GM19035 (cell line): ENCODE results near the gene SHISA8.

ENCODE experiments used
- ATAC-seq: cut with Tn5 transposase; IDR thresholded peaks from one replicate; pipeline ENCODE4 v1.9.1; 2021; ENCODE audit not compliant: unreplicated experiment

The SHISA8 gene

GRCh38 chr22:41915786-41916493 is 1.1 kb upstream of the SHISA8 start:
- no peak for ATAC-seq

DNA sequence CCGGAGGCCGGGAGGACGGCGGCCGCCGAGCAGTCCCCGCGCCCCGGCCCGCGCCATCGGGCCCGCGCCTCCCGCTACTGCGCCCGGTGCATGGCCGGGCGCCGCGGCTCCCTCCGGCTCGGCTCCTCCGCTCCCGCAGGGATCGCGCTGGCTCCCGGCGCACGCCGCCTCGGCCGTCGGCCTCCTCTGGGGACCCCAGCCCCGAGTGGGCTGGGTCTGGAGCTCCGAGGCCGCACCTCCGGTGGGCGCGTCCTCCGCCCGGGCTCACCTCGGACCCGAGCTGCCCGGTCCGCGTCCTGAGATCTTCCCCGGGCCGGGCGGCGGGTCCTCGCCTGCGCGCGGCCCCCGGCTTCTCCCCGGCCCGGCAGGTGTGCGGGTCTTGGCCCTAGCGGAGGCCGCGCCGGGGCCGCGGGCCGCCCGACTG is 251 bp downstream of the SHISA8 start:
- no peak for ATAC-seq

DNA sequence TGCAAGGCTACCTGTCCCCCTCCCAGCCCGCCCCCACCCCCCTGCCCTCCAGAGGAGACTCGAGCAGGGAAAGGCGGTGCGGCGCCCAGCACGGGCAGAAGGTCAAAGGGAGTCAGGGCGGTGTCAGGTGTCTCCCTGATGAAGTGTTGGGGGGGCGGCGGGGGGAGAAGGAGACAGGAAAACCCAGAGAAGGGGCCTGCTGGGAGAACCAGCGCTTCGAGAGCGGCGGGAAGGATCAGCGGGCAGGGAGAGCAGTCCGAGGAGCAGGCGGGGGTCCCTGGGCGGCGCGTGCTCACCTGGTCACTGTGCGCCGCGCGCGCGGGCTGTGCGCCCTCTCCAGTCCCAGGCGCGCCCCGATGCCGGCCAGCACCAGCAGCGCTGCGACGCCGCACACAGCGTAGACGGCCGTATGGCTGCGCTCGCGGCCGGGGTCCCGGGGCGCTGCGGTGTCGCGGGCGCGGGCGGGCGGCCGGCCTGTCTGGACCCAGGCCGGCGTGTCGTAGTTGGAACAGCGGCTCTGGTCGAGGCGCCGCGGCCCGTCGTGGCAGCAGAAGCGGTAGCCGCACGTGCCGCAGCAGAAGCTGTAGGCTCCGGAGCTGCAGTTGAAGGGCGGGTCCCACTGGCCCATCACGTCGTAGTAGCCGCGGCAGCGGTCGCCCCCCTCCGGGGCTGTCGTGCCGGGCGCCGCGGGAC is 886 bp downstream of the SHISA8 start:
- ATAC-seq: no peak

DNA sequence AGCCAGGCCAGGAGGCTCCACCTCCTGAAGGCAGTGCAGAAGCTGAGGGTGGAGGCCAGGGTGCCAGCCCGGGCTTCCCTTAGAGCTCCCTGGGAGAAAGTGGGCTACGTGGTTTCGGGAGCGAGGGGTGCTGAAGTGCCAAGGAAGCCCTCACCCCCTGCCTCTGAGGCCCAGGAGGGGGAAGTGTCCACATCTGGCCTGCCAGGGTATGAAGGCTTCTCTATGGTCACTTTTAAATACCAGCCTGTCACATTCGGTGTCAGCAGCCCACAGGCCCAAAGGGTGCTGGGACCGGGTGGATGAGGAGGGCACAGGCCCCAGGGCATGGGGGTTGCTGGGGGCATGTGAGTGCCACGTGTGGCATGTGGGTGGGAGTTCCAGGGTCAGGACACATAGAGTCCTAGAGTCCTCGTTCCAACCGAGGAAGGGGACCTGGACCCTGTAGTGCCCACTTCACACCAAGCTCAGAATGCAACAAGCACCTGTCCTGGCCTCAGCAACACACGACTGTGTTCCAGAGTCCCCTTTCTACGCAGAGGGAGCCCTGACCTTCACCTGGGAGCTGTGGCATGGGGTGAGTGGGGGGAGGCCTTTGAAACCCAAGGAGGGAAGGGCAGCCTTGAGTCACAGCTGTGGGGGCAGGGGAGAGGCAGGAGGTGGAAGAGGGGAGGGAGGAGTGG is 1.7 kb downstream of the SHISA8 start:
- ATAC-seq: no peak

DNA sequence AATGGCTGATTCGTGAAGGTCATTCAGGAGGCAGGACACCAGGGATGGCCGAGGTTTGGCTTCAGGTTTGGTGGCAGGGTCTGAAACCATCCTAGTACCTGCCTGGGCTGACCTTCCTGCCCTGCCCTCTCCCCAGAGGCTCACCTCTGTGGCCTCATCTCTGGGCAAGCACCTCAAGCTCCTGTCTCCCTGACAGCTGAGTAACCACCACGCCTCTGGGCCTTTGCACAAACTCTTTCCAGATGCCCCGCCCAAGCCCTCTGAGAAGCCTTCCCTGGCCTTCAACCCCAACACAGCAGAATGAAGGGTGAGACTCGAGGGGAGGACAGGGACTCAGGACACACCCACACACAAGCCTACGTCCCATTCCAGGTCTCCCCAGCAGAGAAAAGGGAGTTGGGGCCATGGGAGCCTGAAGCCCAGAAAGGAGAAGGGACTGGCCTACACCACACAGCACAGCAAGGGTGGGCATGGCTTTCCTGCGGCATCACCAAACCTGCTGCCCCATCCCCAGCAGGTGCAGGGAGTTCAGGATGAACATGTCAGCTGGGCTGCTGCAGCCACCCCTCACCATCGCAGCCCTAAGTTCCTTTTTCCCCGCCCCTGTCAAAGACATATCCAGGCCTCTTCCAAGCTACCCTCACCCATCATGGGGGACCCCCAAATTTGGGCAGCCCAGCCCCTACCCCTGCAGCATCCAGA is 2.4 kb downstream of the SHISA8 start:
- ATAC-seq: no peak

- no peak for ATAC-seq
Measured at GRCh38 chr22:41911001-41911611, 3.8 kb downstream of the SHISA8 start.

- no peak for ATAC-seq
Measured at GRCh38 chr22:41910050-41911000, 4.5 kb downstream of the SHISA8 start.

DNA sequence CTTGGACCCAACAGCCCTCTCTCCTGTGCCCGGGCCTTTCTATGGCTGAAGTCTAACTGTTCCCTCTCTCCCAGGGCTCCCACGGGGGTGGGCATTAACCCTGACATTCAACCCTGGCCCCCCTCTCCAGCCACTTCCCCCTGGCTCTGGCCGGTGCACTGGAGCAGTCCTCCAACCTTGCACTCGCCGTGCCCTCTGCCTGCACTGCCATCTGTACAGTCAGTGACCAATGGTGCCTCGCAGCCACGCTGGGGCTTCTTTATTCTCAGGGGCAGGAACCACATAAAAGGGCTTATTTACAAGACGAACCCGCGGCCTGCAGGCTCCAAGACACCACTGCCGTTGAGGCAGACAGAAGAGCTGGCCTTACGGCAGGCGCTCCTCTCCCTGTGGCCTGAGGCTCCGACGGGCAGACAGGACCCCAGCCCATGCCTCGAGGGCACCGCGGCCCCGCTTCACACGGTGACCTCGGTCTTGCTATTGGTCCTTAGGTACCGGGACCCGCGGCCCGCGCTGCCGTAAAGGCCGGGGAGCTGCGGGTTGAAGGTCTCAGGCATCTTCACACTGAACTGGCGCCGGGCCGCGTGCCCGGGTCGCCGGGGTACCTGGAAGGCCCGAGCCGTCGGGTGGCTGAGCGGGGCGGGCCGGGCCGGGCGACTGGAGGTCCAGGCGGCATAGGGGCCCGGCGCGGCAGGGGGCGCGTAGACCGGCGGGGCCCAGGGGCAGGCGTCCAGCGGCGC is 5.4 kb downstream of the SHISA8 start:
- no peak for ATAC-seq

DNA sequence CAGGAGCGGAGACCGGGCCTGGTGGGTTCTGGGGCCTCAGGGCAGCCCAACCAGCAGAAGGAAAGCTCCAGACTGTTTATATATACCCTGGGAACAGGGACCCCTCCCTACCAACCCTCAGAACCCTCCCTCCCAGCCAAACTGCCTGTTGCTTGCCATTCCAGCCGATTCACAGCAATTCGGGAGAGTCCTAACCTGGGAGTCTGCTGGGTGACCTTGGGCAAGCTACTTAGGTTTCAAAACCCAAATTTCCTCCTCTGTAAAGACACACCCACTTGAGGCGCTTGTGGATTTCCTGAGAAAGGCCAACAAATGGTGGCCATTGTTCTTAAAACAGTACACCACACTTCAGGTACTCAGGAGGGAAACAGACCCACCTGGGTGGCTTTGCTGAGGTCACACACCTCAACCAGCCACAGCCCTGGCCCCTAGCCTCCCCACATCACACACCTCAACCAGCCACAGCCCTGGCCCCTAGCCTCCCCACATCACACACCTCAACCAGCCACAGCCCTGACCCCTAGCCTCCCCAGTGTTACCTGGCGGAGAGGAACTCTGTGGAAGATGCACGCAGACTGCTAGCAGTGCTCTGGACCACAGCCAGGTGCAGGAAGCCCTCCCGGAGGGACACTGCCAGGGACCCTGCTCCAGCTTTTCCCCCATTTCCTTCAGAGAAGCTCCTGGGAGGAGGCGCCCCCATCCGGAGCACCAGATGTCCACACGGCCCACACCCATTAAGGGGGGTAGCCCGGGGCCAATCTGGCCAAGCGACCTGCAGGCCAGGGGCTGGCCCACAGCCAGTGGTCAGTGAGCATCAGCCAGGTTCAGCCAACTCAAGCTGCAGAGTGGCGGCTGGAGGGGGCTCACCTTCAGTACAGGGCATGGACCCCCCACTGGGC is 6.2 kb downstream of the SHISA8 start:
- ATAC-seq: no peak

GRCh38 chr22:41907436-41908401 is 7.2 kb downstream of the SHISA8 start:
- ATAC-seq: no peak

DNA sequence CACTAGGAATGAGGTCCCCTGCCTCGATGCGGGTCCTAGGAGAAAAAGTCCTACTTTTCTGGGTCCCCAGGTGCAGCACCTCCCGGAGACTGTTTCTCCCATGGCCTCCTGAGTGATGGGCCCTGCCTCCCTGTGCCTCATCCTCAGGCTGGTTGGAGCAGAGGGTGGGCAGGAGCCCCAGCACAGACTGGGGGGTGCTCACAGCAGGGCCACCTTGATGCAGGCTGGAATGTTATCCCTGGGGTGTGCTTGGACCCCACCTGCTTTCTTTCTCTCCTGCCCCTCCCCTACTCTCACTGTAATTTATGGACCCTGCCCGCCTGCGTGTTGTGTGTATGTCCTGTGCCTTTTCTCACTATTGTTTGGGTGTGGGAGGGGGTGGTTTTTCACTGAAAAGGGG is 8.1 kb downstream of the SHISA8 start:
- ATAC-seq: no peak

GRCh38 chr22:41905411-41906202 is 9.3 kb downstream of the SHISA8 start:
- no peak for ATAC-seq

DNA sequence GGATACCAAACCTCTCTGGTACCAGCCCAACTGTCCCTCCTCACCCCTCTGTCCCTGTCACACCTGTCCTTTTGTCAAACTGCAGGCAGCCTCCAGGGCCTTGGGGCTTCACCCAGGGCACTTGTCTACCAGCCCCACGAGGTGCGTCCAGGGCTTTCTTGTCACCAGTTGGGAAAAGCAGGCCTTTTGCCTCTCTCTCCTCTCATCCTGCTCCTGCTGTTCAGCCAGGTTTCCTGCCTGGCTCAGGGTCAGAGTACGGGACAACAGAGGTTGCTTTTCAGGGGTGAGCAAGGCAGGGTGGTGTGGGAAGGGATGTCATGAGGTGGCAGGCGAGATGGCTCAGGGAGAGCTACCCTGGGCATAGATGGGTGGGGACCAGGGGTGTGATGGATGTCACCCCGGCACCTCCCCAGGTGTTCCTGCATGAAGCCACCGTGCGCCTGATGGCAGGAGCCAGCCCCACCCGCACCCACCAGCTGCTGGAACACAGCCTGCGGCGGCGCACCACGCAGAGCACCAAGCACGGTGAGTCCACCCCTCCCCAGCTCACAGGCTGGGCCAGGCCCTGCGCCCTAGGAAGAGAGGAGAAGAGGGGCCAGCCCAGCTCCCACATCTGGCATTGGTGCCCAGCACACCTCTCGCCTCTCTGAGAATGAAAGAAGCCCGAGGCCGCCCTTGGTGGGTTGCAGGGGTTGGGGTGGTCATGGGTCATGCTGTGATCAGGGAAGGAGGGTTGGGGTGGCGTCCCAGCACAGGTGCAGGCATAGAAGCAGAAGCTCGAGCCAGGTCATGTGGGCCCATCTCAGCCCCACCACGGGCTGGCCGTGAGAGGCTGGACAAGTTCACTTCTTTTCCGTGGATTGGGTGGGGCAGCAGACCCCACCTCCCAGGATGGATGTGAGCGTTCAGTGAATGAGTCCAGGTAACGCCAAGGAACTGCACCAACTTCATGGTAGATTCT is 10.1 kb downstream of the SHISA8 start:
- ATAC-seq: no peak

GRCh38 chr22:41902932-41903421 is 11.9 kb downstream of the SHISA8 start:
- ATAC-seq: no peak

- no peak for ATAC-seq
Measured at GRCh38 chr22:41902016-41902415, 12.9 kb downstream of the SHISA8 start.
